HL-60 (cell line): ENCODE data around the gene STT3B.

Source experiments
- DNase-seq, 2 experiments: peaks; one replicate each; pipeline ENCODE4 v3.0.0-alpha.2; 2010 to 2020; ENCODE audit warnings: low read depth in 1 of 2, low spot score in 1 of 2
- H3K27ac ChIP-seq: fragments of 250-450 bp; sonication (Bioruptor Pico); replicated peaks from 2 replicates; pipeline ENCODE4 v1.5.1; 2020; ENCODE audit warnings: mild to moderate bottlenecking, moderate library complexity
- H3K27me3 ChIP-seq: fragments of 250-450 bp; sonication (Bioruptor Pico); 2 replicates; pipeline ENCODE4 v1.5.1; 2021; ENCODE audit warnings: mild to moderate bottlenecking, moderate library complexity; ENCODE audit not compliant: insufficient read depth, poor library complexity, severe bottlenecking
- H3K4me3 ChIP-seq: replicated peaks from 2 replicates; pipeline ENCODE4 v1.5.1; 2011; ENCODE audit warnings: mild to moderate bottlenecking, control low read depth, low read length; ENCODE audit not compliant: insufficient read depth
- GABPA ChIP-seq: IDR thresholded peaks from 2 replicates; pipeline ENCODE4 v1.6.1; 2012; ENCODE audit warnings: low read depth
- POLR2AphosphoS5 ChIP-seq: IDR thresholded peaks from 2 replicates; pipeline ENCODE4 v1.6.1; 2012; ENCODE audit warnings: low read depth
- SPI1 ChIP-seq: IDR thresholded peaks from 2 replicates; pipeline ENCODE4 v1.6.1; 2012; ENCODE audit warnings: low read depth, mild to moderate bottlenecking, borderline replicate concordance
- TF ChIP-seq, protein P1 (sequence below): IDR thresholded peaks from one replicate; pipeline ENCODE4 v1.5.1; 2011; ENCODE audit warnings: low read length, control low read depth, inconsistent platforms; ENCODE audit not compliant: insufficient read depth
- TF ChIP-seq, protein P2 (sequence below): IDR thresholded peaks from 2 replicates; pipeline ENCODE4 v1.6.1; 2012; ENCODE audit warnings: low read depth; ENCODE audit not compliant: insufficient replicate concordance

The STT3B gene

DNA sequence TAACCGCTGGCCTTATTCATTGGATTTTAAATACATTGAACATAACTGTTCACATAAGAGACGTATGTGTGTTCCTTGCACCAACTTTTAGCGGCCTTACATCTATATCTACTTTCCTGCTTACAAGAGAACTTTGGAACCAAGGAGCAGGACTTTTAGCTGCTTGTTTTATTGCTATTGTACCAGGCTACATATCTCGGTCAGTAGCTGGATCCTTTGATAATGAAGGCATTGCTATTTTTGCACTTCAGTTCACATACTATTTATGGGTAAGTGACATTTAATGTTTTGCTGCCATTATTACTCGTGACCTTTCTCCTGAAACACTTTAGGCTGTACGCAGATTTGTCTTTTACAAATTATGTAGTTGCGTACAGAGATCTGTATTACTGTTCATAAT, 47.1 kb downstream of the STT3B start:
- DNase-seq = no peak
- Histone ChIP-seq H3K27ac (no peak overlapping the region), H3K4me3 (no peak overlapping the region), H3K27me3 (no peaks in the 10 kb centered on the region)
- TF ChIP-seq, protein P1, sequence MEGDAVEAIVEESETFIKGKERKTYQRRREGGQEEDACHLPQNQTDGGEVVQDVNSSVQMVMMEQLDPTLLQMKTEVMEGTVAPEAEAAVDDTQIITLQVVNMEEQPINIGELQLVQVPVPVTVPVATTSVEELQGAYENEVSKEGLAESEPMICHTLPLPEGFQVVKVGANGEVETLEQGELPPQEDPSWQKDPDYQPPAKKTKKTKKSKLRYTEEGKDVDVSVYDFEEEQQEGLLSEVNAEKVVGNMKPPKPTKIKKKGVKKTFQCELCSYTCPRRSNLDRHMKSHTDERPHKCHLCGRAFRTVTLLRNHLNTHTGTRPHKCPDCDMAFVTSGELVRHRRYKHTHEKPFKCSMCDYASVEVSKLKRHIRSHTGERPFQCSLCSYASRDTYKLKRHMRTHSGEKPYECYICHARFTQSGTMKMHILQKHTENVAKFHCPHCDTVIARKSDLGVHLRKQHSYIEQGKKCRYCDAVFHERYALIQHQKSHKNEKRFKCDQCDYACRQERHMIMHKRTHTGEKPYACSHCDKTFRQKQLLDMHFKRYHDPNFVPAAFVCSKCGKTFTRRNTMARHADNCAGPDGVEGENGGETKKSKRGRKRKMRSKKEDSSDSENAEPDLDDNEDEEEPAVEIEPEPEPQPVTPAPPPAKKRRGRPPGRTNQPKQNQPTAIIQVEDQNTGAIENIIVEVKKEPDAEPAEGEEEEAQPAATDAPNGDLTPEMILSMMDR = no peak
- TF ChIP-seq GABPA (no peak), SPI1 (no peak), POLR2AphosphoS5 (no peak)
- TF ChIP-seq, protein P2, sequence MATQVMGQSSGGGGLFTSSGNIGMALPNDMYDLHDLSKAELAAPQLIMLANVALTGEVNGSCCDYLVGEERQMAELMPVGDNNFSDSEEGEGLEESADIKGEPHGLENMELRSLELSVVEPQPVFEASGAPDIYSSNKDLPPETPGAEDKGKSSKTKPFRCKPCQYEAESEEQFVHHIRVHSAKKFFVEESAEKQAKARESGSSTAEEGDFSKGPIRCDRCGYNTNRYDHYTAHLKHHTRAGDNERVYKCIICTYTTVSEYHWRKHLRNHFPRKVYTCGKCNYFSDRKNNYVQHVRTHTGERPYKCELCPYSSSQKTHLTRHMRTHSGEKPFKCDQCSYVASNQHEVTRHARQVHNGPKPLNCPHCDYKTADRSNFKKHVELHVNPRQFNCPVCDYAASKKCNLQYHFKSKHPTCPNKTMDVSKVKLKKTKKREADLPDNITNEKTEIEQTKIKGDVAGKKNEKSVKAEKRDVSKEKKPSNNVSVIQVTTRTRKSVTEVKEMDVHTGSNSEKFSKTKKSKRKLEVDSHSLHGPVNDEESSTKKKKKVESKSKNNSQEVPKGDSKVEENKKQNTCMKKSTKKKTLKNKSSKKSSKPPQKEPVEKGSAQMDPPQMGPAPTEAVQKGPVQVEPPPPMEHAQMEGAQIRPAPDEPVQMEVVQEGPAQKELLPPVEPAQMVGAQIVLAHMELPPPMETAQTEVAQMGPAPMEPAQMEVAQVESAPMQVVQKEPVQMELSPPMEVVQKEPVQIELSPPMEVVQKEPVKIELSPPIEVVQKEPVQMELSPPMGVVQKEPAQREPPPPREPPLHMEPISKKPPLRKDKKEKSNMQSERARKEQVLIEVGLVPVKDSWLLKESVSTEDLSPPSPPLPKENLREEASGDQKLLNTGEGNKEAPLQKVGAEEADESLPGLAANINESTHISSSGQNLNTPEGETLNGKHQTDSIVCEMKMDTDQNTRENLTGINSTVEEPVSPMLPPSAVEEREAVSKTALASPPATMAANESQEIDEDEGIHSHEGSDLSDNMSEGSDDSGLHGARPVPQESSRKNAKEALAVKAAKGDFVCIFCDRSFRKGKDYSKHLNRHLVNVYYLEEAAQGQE = no peak

DNA sequence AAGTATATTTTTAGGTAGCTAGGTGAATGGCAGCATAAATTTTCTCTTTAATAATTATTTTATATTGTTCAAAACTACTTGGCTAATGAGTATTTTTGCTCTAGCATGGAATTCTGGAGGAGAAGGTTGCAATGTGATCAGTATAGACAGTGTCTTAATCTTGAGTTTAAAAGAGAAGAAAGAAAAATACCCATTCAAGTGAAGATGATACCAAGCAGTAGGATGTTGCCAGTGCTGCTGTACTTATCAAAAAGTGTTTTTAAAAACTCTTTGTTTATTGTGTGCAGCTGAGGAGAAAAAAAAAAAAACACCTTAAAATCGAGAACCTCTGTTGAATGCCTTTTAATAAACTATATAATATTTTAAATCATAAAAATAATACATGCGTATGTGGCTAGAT, 47.9 kb downstream of the STT3B start:
- Histone ChIP-seq H3K4me3 (no peak overlapping the region), H3K27ac (no peak overlapping the region), H3K27me3 (no peaks in the 10 kb centered on the region)
- TF ChIP-seq, protein P2 = no peak
- TF ChIP-seq GABPA (no peak), SPI1 (no peak), POLR2AphosphoS5 (no peak)
- TF ChIP-seq, protein P1 = no peak
- no peak for DNase-seq

DNA sequence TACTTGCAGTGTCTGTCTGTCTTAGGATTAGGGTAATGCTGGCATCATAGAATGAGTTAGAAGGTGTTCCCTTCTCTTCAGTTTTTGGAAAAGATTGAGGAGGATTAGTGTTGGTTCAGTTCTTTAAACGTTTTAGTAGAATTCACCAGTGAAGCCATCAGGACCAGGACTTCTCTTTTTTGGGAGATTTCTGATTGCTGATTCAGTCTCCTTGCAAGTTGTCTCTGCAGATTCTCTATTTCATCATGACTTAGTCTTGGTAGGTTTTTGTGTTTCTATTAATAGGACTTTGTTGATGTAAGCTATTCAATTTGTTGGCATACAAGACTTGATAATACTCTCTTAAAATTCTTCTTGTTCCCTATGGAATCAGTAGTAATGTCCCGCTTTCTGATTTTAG, 48.9 kb downstream of the STT3B start:
- H3K4me3 ChIP-seq = no peak overlapping the region
- DNase-seq = peak in 1 of 2 experiments; percentile 32
- H3K27me3 ChIP-seq = no peaks in the 10 kb centered on the region
- no peak overlapping the region for H3K27ac ChIP-seq
- TF ChIP-seq, protein P1 = no peak
- TF ChIP-seq SPI1 (peak; percentile 74), GABPA (no peak), POLR2AphosphoS5 (no peak)
- TF ChIP-seq, protein P2 = no peak
